Adrenal gland (tissue), 12 donors: ENCODE results near the gene AMBRA1. TPM values are rescaled to one million over a fixed set of nuclear protein-coding genes. Genes with fewer than 3 reads are reported as not detected.
"Not testable (repeated sequence)": the region's sequence is repeated elsewhere in the genome, so short reads cannot be mapped to it uniquely, and the experiment has no call there.

Source experiments
- DNase-seq, 7 donors: peaks; one replicate each; pipeline ENCODE4 v3.0.0-alpha.2; 2019 to 2020
- H3K27ac ChIP-seq, 5 donors: fragments of 200-600 bp; sonication (generic) in 4 of 5; 1 replicate in 3 of 5; 2 replicates in 2 of 5; pipeline versions ENCODE4 v1.5.1 to v1.8.0; 2016 to 2020; ENCODE audit warnings: mild to moderate bottlenecking in 1 of 5
- H3K27me3 ChIP-seq: fragments of 200-600 bp; 2 replicates; pipeline ENCODE4 v1.8.0; 2021
- H3K36me3 ChIP-seq, 2 donors: fragments of 200-600 bp; replicated peaks in 1 of 2; 1 replicate in 1 of 2; 2 replicates in 1 of 2; pipeline versions ENCODE4 v1.5.1 to v1.8.0; 2018 to 2022
- H3K4me1 ChIP-seq, 2 donors: fragments of 200-600 bp; replicated peaks in 1 of 2; 1 replicate in 1 of 2; 2 replicates in 1 of 2; pipeline versions ENCODE4 v1.5.1 to v1.8.0; 2018 to 2021
- H3K4me3 ChIP-seq, 4 donors: fragments of 200-600 bp; sonication (generic) in 3 of 4; one replicate each; pipeline ENCODE4 v1.5.1; 2016 to 2018
- H3K9me3 ChIP-seq, 3 donors: fragments of 200-600 bp; sonication (generic) in 1 of 3; replicated peaks in 1 of 3; 1 replicate in 2 of 3; 2 replicates in 1 of 3; pipeline versions ENCODE4 v1.5.1 to v1.8.0; 2016 to 2021
- POLR2A ChIP-seq, 2 donors: fragments of 450-650 bp; IDR thresholded peaks; one replicate each; pipeline ENCODE4 v1.6.1; 2017; ENCODE audit warnings: antibody characterized with exemption in 2 of 2, mild to moderate bottlenecking in 2 of 2, moderate library complexity in 1 of 2
- WGBS, 4 donors: extraction: QIAGEN DNeasy Blood & Tissue Kit in 2 of 4; methylation state at CpG; one replicate each; pipeline versions ENCODE4 v1.1.5 to v1.1.7; 2013 to 2017; 5-methylcytosine and 5-hydroxymethylcytosine counted together
- intact Hi-C, 2 donors: fragments of 100-400 bp; cut with DNase I; formaldehyde crosslinking; loops; one replicate each; pipeline versions ENCODE4 v1.14.1 to v1.15.0; 2022 to 2023
- polyA plus RNA-seq, 3 donors: library from polyadenylated mRNA; stranded (reverse); fragments of 200-250 nt in 2 of 3; fragments of 350-450 nt in 1 of 3; fragmentation: Illumina TruSeq in 1 of 3; extraction: RNeasy Lipid Tissue Mini Kit (QIAGEN cat#74804) in 1 of 3; gene quantifications; one replicate each; pipeline ENCODE4 v1.2.3, GENCODE V29; 2013 to 2014
- total RNA-seq, 9 donors: library from RNA; depleted of rRNA in 4 of 9; stranded (reverse); fragments of >200 nt in 4 of 9; fragments of 120-200 nt in 1 of 9; fragmentation: NEBNext Ultra II Directional in 1 of 9; extraction: Animal tissue kit (Norgen Biotek cat#: 25700) in 1 of 9; gene quantifications; one replicate each; pipeline versions ENCODE4 v1.1.0 to v1.2.4, GENCODE V29; 2013 to 2023
- TF ChIP-seq, protein P1 (sequence below), 6 experiments: fragments of 450-650 bp in 4 of 6; fragments of 200-600 bp in 2 of 6; sonication (generic) in 1 of 6; IDR thresholded peaks; 1 replicate in 5 of 6; 2 replicates in 1 of 6; pipeline versions ENCODE4 v1.5.1 to v1.8.0; 2016 to 2021; ENCODE audit warnings: antibody characterized with exemption in 6 of 6, mild to moderate bottlenecking in 2 of 6, moderate library complexity in 1 of 6
- donor health status: healthy with polysubstance abuse.
- donor health status: Bipolar disorder and iron deficiency.
- donor health status: DM: yes; HTN: yes; CAD: no.
- donor health status: DM: no; HTN: no; CAD: no.
- donor health status: DM: no; HTN: no; CAD: no.
- donor health status: DM: yes; HTN: yes; CAD: no.

Gene AMBRA1
- total and polyA plus RNA-seq, 12 donors = 16.2 to 73.3 (median 49.7) TPM

DNA sequence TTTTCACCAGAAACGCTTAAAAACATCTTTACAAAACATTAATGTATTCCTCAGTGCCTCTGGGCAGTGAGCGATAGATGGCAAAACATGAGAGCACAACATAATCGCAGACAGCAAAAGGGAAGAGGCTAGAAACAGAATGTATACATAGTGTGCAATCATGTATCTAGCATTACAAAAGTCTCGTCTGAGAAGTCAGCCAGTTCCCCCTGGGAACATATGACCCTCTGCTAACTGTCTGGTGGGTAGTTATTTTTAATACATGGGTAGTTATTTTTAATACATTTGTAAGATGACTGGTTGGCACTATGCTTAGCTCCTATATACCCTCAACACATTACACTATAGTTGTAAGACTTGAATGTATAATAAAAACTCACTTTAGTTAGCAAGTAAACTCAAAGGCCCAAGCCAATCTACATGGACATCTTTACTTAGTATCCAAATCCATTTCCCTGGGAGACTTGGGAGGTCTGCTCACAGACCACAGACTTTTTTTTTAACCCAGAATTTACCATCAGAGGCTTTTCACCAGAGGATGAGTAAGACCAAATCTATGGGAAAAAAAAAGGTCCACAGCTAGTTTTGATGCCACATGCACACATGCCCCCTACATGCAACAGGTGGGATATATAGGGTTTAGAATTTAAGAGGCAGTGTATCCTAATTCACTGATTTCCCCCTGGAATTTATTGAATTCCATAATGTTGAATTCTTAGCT is 71.7 kb downstream of the AMBRA1 start:
- Histone ChIP-seq H3K9me3 (peaks cover 0 to 6% (median 0%) of the 10 kb centered on the region in 3 donors), H3K36me3 (no peaks in the 10 kb centered on the region), H3K27ac (no peak overlapping the region), H3K27me3 (no peaks in the 10 kb centered on the region), H3K4me1 (peaks cover 4 to 20% of the 10 kb centered on the region in 2 donors), H3K4me3 (no peak overlapping the region)
- no peak for DNase-seq
- no peak for TF ChIP-seq POLR2A (IDR thresholded peaks at IDR 0.05)
- TF ChIP-seq, protein P1, sequence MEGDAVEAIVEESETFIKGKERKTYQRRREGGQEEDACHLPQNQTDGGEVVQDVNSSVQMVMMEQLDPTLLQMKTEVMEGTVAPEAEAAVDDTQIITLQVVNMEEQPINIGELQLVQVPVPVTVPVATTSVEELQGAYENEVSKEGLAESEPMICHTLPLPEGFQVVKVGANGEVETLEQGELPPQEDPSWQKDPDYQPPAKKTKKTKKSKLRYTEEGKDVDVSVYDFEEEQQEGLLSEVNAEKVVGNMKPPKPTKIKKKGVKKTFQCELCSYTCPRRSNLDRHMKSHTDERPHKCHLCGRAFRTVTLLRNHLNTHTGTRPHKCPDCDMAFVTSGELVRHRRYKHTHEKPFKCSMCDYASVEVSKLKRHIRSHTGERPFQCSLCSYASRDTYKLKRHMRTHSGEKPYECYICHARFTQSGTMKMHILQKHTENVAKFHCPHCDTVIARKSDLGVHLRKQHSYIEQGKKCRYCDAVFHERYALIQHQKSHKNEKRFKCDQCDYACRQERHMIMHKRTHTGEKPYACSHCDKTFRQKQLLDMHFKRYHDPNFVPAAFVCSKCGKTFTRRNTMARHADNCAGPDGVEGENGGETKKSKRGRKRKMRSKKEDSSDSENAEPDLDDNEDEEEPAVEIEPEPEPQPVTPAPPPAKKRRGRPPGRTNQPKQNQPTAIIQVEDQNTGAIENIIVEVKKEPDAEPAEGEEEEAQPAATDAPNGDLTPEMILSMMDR (IDR thresholded peaks at IDR 0.05) = no peak
- intact Hi-C loops = no loop called here
- 69 to 85% (median 76%) methylated on average over 4 of the region's 4 CpGs for WGBS, 4 donors

DNA sequence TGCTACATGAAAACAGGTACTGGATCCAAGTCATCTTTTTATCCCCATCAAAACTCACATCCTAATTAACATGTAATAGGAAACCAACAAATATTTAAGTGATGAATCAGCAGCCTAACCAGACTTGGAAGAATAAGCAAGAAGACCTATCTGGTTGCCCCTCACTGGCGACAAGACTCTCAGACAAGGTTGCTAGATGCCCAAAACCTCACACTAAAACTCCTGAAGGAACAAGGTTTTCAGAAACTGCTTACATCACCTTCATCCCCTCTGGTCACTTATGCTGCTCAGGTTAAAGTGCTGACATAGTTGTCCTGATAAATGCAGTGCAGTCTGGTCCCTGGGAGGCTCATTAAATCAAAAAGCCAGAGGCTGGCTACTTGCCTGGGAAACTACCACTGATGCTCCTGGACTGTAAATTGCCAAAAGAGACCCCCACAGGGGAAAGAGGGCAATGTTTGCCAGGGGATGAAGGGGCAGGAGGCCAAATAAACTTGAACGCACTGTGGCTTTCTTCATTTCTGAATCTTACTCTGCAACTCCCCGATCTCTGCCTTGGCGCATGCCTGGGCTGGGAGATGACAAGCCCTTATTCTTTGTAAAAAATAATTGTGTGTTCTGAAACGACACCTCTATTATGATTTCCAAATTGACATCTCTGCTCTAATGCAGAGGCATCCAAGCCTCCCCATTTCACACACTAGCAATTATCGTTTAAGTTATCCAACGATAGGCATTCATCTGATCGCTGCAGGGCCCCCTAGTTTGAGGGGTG is 72.7 kb downstream of the AMBRA1 start:
- peaks cover 4 to 20% of the 10 kb centered on the region in 2 donors for H3K4me1 ChIP-seq
- no peak overlapping the region for H3K27ac ChIP-seq
- no peaks in the 10 kb centered on the region for H3K36me3 ChIP-seq
- H3K27me3 ChIP-seq = no peaks in the 10 kb centered on the region
- H3K4me3 ChIP-seq = no peak overlapping the region
- no peak for TF ChIP-seq POLR2A (IDR thresholded peaks at IDR 0.05)
- TF ChIP-seq, protein P1 (IDR thresholded peaks at IDR 0.05) = no peak
- intact Hi-C loops = no loop called here
- H3K9me3 ChIP-seq = no peaks in the 10 kb centered on the region
- no peak for DNase-seq
- 86 to 95% (median 90%) methylated on average over 8 of the region's 8 CpGs for WGBS, 4 donors

DNA sequence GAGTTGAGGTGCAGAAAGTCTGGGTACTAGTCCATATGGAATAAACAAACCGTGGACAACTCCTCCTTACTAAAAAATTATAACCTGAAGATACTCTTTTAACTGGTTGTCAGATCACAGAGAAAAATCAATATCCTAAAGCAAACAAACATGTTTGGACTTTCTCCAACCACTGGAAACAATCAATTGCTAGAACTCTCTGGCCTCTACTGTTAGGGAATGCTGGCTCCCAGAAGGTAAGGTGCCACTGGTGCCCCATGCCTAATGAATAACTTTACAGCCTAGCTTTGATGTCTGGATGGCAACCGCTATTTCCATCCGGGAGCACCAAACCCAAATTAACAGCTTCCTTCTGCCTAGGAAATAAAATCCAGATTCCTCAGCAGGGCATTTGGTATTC is 74.5 kb downstream of the AMBRA1 start:
- no peaks in the 10 kb centered on the region for H3K36me3 ChIP-seq
- no peaks in the 10 kb centered on the region for H3K27me3 ChIP-seq
- DNase-seq = no peak
- TF ChIP-seq, protein P1 (IDR thresholded peaks at IDR 0.05) = no peak
- TF ChIP-seq POLR2A (IDR thresholded peaks at IDR 0.05) = no peak
- 77 to 97% (median 92%) methylated on average over 3 of the region's 3 CpGs for WGBS, 4 donors
- no peak overlapping the region for H3K27ac ChIP-seq
- intact Hi-C loops = no loop called here
- H3K4me3 ChIP-seq = no peak overlapping the region
- H3K4me1 ChIP-seq = peaks cover 4 to 24% of the 10 kb centered on the region in 2 donors
- H3K9me3 ChIP-seq = no peaks in the 10 kb centered on the region

DNA sequence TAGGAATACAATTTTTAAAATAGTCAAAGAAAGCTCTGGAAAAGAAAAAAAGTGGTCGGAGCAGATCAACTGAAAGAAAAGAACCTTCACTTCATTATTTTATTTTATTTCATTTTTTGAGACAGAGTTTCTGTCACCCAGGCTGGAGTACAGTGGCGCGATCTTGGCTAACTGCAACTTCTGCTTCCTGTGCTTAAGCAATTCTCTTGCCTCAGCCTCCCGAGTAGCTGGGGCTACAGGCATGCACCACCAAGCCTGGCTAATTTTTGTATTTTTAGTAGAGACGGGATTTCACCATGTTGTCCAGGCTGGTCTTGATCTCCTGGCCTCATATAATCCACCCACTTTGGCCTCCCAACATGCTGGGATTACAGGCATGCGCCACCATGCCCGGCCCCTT is 74.9 kb downstream of the AMBRA1 start:
- H3K27ac ChIP-seq, H3K36me3 ChIP-seq, H3K9me3 ChIP-seq, H3K27me3 ChIP-seq, H3K4me3 ChIP-seq, intact Hi-C loops, DNase-seq: not testable (repeated sequence)
- 78 to 86% (median 83%) methylated on average over 7 of the region's 7 CpGs for WGBS, 4 donors
- peaks cover 4 to 28% of the 10 kb centered on the region in 2 donors for H3K4me1 ChIP-seq
